Glomerular visceral epithelial cell (primary cell): ENCODE results near the gene SH3PXD2B.

Experiments used
- DNase-seq: peaks from one replicate; pipeline ENCODE4 v3.0.0-alpha.2; 2016; ENCODE audit errors: extremely low spot score

The SH3PXD2B gene

DNA sequence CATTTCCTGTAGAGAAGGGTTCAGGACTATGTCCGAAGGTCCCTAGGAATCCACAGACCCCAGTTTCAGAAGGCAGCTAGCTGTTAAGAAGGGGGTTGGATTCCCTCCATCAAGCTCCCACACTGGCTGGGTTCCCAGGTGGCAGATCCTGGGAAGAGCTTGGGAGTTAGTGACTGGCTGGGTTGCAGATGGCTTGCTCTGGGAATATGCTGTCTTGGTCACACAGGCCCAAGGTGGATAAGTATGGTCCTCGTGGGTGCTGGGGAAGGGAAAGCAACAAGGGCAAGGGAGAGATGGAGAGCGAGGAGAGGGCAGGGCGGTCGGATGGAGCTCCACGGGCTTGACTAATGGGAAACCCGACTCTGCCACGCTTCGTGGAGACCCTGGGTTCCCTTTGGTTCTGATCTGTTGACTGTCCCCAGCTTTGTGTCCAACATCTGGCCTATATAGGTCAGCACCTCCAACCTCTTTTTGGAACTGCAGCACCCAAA is 17.4 kb downstream of the SH3PXD2B start:
- DNase-seq = no peak

DNA sequence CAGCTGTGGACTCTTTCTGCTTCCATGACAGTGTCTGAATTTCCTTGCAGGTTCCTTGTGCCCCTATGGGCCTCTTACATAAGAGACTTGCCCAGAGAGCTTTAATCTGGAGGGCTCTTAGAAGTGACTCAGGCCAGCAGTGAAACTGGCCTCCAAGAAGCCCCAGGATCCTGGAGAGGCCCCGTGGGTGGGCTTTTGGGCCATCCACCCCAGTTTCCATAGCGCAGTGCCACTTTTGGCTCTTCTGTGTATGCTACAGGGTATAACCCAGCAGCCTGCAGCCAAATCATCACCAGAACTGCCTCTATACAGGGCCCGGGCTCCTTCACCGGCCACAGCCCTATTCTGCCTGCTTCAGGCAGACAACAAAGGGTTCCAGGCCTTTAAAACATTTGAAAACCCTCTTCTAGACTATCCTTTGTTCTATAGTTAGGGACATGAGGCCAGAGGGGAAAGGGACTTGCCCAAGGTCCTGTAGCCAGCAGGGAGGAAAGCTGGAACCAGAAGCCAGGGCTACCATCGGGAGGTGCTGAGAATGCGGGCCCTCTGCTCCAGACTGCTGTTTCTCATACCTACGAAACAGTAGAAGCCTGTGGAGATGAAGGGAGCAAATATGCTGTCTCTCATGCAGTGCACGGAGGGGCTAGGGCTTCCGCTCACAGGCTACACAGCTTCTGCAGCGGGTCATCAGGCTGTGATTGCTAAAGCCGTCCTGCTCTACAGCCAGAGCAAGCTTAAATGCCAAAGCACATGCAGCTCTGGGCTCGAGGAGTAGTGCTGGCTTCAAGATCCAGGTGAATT is 18.0 kb downstream of the SH3PXD2B start:
- DNase-seq = no peak

DNA sequence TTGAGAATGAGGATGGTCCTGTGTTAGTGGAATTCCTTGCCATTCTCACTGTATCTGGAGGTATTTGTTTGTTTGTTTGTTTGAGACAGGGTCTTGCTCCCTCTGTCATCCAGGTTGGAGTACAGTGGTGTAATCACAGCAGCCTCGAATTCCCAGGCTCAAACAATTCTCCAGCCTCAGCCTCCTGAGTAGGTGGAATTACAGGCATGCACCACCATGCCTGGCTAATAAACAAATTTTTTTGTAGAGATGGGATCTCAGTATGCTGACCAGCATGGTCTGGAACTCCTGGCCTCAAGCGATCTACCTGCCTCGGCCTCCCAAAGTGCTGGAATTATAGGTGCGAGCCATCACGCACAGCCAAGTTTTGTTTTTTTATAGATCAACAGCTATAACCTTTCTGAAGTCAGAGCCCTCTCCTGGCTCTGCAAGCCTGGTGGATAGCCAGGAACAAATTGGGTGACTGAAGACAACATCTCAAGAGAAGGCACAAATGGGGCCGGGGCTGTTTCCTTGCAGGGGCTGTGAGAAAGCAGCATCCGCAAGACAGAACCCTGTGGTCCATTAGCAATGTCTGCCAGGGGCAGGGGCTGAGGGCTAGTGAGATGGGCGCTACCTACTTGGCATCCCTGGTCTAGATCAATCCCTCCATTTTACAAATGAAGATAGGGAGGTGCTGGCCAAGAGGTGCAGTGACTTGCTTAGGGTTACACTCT is 18.8 kb downstream of the SH3PXD2B start:
- no peak for DNase-seq

DNA sequence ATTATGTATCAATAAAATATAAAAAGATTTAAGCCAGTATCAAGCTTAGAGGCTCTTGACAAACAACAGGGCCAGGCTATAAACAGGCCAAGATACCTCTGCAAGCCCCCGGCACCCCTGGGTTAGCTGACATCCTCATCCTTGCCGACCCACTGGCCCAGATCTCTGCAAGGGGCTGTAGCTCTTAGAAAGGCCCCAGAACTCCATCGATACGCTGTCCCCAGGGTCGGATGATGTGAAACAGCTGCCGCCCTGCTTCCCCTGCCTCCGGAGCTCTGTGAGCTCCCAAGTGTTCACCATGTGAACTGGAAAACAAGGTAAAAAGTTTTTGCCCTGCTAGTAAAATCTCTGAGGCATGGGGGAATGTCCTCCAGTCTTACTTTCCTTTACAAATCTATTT is 20.1 kb downstream of the SH3PXD2B start:
- DNase-seq = no peak

DNA sequence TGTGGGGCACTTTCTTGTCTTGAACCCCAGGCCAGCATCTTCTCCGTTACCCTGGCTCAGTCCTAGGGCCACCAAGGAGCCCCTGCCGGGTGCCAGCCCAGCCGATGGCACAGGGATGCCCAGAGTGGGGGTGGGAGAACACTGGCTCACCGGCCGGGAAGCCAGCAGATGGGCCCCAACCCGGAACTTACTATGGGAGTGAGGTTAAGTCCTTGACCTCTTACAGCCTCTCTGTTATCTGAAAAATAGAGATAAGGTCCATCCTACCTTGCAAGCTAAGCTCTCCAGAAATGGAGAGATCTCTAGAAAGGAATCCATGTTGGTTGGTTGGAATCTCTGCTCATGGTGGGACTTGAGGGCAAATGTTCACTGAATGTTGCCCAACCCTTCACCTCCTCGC is 20.8 kb downstream of the SH3PXD2B start:
- no peak for DNase-seq

DNA sequence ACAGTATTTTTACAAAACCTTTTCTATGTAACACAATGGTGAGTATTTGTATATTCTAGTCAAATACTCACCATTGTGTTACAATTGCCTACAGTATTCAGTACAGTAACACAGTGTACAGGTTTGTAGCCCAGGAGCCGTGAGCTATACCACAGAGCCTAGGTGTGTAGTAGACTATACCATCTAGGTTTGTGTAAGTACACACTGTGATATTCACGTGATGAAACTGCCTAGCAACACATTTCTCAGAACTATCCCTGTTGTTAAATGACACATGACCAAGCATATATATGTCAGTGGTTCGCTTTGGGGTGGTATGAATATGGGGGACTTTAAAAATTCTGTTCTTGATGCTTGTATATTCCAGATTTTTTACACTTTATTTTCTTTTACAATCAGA is 21.3 kb downstream of the SH3PXD2B start:
- no peak for DNase-seq

DNA sequence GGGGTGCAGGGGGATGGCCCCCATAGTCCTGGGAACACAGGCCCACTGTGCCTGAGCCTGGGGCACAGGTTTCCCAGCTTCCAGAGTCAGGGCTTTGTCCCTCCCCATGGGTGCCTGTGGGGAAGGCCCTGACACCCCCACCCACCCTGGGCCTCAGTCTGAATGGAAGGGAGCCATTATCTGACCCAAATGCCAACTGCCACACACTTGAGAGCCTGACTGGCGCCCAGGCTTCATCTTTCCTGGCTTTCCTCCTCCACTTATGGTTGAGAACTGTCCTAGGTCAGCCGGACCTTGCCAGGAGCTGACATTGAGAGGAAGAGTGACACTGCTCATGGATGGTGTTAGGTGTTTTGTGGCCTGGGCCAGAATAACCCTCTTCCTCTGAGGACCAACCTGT is 24.0 kb downstream of the SH3PXD2B start:
- no peak for DNase-seq

DNA sequence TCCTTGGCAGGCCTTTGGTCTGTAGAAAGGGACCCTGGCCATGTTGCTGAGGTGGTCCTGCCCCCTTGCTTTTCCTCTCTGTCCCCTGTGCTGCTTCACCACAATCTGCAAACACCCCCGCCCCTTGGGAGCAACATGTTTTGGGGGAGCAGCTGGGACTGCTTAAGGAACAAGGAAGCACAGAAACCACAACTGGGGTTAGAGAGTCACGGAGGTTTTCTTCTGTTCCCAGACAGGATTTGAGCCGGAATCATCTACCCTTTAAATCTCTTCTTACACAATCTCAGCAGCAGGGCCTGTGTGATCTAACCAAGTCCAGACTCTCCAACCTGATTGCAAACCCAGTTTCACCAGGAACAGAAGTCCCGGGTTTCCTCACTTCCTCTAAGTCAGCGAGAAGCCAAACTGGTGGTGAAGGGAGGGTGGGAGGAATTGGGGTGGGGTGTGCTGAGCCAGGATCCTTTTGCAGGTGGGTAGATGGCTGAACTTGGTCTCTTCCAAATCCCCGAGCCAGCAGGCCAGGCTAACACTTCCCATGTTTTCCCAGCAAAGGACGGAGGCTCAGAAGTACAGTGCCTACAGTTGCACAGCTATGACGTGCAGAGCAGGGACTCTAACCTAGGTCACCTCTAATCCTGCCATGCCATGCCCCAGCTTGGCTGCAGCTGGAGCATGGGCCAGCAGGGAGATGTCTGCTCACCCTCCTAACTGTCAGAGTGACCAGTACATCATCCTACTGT is 25.0 kb downstream of the SH3PXD2B start:
- no peak for DNase-seq

DNA sequence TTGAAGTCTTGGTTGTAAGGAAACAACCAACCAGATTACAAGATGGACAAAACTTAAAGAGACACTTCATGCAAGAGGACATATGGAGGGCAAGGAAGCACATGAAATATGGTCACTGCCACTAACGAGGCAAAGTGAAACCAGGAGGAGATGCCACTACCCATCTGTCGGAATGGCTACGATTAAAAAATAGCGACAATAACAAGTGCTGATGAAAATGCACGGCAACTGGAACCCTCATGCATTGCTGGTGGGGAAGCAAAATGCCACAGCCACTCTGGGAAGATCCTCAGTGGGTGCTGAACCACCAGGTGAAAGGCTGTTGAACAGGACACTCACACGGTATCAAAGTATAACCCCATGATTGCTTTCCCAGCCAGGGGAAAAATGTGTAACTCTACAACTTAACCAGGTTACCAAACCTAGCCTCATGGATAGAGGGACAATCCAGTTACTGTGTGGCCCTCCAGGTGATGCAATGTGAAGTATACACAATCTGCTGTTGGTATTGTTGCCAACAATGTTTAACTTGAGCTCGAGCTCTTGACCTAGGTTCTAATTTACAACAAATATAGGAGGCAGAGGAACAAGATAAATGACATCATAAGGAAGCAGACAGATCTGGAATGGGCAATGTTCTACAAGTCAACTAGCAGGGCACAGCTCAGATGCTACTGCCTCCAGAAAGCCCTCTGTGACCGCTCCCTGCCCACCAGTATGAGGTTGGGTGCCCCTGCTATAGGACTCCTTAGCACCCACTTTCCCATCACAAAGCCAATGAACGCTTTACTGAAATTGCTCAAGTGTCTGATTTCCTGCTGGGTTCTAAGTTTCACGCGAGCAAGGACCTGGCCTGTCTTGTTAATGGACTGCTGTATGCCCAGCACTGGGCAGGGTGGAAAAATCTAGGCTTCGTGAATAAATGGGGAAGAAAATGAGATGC is 25.8 kb downstream of the SH3PXD2B start:
- no peak for DNase-seq

DNA sequence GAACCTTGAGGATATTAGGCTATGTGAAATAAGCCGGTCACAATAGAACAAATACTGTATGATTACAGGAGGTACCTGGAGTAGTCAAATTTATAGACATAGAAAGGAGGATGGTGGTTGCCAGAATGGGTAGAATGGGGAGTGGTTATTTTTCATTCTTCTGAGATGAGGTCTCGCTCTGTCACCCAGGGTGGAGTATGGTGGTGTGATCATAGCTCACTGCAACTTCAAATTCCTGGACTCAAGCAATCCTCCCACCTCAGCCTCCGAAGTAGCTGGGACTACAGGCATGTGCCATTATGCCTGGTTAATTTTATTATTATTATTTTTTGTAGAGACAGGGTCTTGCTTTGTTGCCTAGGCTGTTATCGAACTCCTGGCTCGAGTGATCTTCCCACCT is 27.1 kb downstream of the SH3PXD2B start:
- DNase-seq = no peak

DNA sequence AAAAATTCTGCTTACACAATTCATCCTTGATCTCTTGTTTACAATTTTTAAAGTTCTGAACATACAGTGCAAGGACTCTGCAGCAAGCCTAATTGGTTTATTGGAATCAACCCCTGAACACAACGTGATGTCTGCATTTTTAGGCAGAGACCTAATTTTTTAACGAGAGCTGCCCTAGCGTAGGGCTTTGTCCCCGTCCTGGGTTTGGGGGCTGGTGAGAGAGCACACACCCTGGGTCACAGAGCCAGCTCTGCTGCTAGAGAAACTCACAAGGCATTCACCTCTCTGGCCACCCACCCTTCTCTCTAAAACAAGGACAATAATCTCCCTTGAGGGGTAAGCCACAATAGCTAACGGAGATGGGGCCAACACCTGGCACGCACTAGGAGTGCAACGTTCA is 28.2 kb downstream of the SH3PXD2B start:
- no peak for DNase-seq

DNA sequence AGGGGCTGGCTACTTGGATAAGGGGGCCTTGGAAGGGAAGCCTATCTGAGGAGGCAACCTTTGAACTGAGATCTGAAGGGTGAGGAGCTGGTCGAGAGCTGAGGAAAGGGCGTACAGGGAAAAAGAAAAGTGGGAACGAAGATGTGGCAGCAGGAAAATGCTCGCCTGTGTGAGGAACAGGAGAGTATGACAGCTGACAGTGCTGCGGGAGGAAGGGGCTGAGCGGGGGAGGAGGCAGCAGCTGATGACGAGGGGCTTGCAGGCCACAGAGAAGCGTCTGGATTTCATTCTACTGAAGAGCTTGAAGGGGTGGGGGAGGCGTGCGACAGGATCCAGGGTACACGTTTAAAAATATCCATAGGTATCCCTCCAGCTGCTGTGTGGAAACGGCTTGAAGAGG is 28.9 kb downstream of the SH3PXD2B start:
- no peak for DNase-seq

DNA sequence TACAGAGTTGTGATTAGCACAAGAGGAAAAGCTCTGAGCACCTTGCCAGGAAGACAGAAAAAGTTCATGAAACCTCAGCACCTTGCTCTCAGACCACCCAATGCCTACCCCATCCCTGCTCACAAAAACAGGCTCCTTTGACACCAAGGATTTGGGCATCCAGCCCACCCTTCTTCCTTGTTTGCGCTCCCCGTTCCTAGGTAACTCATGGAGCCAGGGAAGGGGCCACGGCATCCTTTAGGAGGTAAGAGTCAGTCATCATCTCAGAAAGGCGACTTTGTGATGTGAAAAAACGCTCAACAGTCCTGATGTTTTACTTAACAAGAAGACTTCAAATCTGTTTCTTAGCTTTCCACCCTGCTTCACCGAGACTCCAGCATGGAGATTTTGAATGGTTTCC is 29.5 kb downstream of the SH3PXD2B start:
- DNase-seq = no peak

DNA sequence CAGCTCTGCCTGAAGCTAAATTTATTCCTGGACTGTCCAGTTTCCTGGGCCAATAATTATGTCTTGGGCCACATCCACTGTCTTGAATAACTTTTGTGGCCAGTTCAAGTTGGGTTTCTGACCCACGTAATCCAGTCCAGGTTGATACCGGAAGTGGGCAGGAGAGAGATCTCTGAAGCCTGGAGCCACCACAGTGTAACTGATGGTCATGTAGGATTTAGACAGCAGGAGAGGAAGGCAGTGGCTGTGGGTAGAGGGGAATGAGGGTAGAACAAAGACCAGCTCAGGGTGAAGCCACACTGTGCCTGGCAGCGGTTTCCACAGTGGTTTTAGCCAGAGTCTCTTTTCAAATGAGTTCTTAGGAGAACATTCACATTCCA is 30.2 kb downstream of the SH3PXD2B start:
- no peak for DNase-seq

DNA sequence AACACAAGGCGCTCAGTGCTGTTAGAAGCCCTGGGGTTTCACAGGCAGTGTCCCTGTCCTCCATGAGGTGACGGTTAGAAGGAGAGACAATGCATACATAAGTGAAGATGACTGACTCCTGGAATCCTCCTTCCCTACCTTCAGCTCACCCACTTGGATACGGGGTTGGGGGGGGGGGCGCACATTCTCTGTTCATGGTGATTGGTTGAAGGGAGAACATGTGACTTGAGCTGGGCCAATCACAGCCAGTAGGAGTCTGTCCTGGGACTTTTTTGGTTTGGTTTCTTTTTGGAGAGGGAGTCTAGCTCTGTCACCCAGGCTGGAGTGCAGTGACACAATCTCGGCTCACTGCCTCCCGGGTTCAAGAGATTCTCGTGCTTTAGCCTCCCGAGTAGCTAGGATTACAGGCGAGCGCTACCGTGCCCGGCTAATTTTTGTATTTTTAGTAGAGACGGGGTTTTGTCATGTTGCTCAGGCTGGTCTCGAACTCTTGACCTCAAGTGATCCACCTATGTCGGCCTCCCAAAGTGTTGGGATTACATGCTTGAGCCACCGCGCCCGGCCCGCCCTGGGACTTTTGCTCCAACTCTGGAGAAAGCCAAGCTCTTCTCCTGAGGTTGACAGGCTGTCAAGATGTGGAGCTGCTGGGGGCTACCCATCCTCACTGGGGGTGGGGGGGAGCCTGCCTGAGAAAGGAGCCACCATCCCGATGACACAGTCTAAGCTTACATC is 30.8 kb downstream of the SH3PXD2B start:
- no peak for DNase-seq

DNA sequence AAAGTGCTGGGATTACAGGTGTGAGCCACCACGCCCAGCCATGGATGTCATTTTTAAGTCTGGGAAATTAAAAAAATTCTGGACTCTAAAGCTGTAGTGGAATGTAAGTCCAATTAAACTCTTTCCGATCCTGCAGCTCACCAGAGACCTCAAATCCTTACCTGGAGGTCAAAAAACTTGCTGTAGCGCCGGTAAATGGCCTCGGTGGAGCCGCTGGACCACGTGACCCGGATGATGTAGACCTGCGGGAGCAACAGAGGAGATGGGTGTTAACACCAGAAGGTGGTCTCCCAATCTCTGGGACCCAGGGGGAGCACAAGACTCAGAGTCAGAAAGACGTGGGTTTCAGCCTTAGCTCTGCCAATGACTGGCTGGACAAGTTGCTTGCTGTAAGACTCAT is 32.1 kb downstream of the SH3PXD2B start:
- no peak for DNase-seq

DNA sequence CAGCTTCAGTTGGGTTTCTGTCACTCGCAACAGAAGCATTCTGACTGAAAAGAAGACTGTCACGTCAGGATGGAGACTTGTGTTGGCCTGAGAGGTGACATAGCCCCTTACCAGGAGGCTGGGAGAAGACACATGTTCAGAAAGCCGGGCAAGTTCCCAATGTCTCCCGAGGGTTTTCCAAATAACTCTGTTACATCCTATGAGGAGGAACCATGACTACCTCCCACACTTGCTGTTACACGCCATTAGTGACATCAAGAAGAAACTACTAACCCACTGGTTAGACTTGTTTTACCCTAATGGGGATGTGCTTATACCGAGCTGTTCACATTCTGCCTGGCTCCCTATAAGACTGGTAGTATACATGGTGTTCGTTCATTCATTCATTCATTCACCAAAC is 33.3 kb downstream of the SH3PXD2B start:
- DNase-seq = no peak

DNA sequence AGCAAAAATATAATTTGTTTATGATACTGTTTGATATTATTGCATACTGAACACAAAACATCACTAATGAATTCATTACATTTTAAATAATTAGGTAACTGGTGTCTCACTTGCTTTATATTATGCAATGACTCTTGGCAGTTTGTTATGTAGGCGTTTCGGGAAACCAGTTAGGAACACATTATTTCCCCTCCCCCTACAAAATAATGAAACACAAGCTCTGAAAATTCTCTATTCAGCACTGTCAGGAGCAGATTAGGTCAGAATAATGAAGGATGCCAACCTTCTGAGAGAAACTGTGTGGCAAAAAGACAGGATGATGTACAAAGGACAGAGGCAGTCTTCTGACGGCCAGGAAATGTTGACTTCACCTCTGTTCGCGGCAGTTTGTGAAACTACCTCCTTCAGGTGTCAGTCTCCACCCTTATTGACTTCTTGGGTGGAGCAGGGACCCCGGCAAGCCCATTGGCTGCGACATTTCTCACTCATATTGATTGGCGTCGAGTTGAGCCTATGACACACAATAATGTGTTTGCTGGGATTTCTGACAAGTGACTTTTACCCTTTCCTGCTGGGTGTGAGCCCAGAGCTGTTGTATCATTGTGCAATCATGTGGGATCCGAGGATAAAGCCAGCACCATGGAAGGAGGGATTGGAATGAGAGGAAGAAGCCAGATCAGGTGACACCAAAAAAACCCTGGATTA is 33.9 kb downstream of the SH3PXD2B start:
- DNase-seq = peak; percentile 38

DNA sequence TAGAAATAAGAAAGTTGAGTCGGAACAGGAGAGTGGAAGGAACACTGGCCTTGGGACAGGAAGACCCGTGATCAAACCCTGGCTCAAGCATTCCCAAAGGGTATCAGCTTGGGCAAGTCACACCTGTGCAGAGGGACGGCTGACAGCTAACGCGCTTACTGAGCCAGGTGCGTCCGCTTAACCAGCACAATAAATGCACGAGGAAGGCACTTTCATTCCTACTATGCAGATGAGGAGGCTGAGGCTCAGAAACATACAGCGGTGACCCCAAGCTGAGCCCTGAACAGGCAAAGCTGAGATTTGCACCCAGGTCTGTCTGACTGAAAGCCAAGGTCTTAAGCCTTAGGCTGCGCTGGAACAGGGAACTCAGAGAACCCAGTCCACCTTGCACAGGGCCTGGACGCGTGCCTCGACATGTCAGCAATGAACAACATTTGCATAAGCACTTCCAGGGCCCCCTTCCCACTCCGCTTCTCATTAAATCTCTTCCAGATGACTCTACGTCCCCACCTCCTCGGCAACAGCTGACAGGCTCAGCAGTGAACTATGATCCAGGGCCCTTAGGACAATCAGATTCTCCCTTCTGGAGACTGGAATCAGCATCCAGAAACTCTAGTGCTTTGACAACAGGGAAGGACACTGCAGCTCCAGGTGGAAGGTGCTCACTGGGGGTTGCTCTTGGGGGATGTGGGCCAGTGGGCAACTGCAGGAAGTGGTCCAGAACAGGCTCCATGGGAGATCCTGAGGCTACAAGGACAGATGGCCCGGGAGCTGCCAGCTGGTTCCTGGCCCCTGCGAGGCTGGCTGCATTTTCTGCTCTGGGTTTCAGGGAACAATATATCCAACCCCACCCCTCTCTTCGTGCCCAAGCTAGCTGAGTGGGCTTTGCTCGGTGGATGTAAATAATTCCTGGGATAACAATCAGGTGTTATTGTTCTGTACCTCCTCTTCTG is 35.2 kb downstream of the SH3PXD2B start:
- no peak for DNase-seq
